ENCODE results near the gene PROCR. TPM values are rescaled to one million over a fixed set of nuclear protein-coding genes. Genes with fewer than 3 reads are reported as not detected.

Gene PROCR
- total and polyA plus RNA-seq, 4 donors, result 14.4 to 31.0 (median 24.4) TPM

DNA sequence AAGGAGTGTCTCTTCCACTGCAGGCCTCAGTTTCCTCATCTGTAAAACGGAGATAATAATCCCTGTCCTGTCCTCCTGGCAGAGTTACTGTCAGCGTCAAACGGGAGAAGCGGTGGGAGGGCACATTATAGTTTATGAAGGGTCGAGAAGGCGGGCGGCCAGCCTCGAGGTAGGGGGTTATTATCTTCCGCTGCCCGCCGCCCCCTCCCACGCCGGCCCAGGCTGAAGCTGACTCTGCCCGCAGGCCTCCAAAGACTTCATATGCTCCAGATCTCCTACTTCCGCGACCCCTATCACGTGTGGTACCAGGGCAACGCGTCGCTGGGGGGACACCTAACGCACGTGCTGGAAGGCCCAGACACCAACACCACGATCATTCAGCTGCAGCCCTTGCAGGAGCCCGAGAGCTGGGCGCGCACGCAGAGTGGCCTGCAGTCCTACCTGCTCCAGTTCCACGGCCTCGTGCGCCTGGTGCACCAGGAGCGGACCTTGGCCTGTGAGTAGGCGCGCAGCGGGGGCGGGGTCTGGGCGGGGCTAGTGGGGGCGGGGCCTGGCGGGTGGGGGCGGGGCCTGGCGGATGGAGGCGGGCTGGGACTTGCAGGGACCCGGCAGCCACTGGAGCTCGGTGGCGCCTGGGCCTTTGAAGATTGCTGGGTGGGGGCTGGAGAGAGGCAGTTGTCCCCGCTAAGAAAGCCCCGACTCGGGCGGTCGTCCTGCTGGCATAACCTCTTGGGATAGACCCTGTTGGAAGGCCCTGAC lies 2.8 kb downstream of the PROCR start:
- ATAC-seq (ENCODE audit: insufficient read depth, low FRiP score), result no peak
- no peaks in the 10 kb centered on the region for H3K27me3 ChIP-seq (ENCODE audit: control insufficient read depth in 3 of 3, insufficient read depth in 3 of 3, low read length in 2 of 3)
- peak in 1 of 3 donors; percentile 60 for DNase-seq
- H3K27ac ChIP-seq (ENCODE audit: low read depth in 1 of 2, low read length in 1 of 2), result no peak overlapping the region
- 67 to 78% methylated on average over 49 of the region's 49 CpGs for WGBS, 2 donors
- H3K4me1 ChIP-seq (ENCODE audit: control insufficient read depth in 5 of 5, insufficient read depth in 5 of 5, low read length in 5 of 5), result peaks cover 0 to 11% (median 3%) of the 10 kb centered on the region in 5 donors
- TF ChIP-seq CTCF (IDR thresholded peaks at IDR 0.05; ENCODE audit: control extremely low read depth, extremely low read depth), result no peak
- H3K9ac ChIP-seq (ENCODE audit: insufficient read depth in 1 of 2, low read length in 2 of 2), result no peak overlapping the region
- no peaks in the 10 kb centered on the region for H3K9me3 ChIP-seq (ENCODE audit: control insufficient read depth in 4 of 4, insufficient read depth in 3 of 4, low read length in 3 of 4)
- peaks cover 0 to 11% (median 5%) of the 10 kb centered on the region in 4 donors for H3K36me3 ChIP-seq (ENCODE audit: control insufficient read depth in 4 of 4, insufficient read depth in 4 of 4, low read length in 4 of 4)
- no peak overlapping the region for H3K4me3 ChIP-seq

DNA sequence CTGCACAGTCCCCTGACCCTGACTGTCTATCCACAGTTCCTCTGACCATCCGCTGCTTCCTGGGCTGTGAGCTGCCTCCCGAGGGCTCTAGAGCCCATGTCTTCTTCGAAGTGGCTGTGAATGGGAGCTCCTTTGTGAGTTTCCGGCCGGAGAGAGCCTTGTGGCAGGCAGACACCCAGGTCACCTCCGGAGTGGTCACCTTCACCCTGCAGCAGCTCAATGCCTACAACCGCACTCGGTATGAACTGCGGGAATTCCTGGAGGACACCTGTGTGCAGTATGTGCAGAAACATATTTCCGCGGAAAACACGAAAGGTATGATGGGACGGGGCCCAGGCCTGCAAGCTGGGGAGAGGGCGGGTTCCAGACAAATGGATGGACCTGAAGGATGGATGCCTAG lies 4.3 kb downstream of the PROCR start:
- H3K4me1 ChIP-seq (ENCODE audit: control insufficient read depth in 5 of 5, insufficient read depth in 5 of 5, low read length in 5 of 5), result peaks cover 0 to 11% (median 3%) of the 10 kb centered on the region in 5 donors
- no peaks in the 10 kb centered on the region for H3K9me3 ChIP-seq (ENCODE audit: control insufficient read depth in 4 of 4, insufficient read depth in 3 of 4, low read length in 3 of 4)
- no peak for TF ChIP-seq CTCF (IDR thresholded peaks at IDR 0.05; ENCODE audit: control extremely low read depth, extremely low read depth)
- DNase-seq (no peak), ATAC-seq (ENCODE audit: insufficient read depth, low FRiP score) (no peak)
- no peak overlapping the region for H3K27ac ChIP-seq (ENCODE audit: low read depth in 1 of 2, low read length in 1 of 2)
- H3K9ac ChIP-seq (ENCODE audit: insufficient read depth in 1 of 2, low read length in 2 of 2), result no peak overlapping the region
- H3K27me3 ChIP-seq (ENCODE audit: control insufficient read depth in 3 of 3, insufficient read depth in 3 of 3, low read length in 2 of 3), result no peaks in the 10 kb centered on the region
- H3K4me3 ChIP-seq, result no peak overlapping the region
- peaks cover 0 to 11% (median 5%) of the 10 kb centered on the region in 4 donors for H3K36me3 ChIP-seq (ENCODE audit: control insufficient read depth in 4 of 4, insufficient read depth in 4 of 4, low read length in 4 of 4)
- WGBS, 2 donors, result 96 to 97% methylated on average over 14 of the region's 14 CpGs

DNA sequence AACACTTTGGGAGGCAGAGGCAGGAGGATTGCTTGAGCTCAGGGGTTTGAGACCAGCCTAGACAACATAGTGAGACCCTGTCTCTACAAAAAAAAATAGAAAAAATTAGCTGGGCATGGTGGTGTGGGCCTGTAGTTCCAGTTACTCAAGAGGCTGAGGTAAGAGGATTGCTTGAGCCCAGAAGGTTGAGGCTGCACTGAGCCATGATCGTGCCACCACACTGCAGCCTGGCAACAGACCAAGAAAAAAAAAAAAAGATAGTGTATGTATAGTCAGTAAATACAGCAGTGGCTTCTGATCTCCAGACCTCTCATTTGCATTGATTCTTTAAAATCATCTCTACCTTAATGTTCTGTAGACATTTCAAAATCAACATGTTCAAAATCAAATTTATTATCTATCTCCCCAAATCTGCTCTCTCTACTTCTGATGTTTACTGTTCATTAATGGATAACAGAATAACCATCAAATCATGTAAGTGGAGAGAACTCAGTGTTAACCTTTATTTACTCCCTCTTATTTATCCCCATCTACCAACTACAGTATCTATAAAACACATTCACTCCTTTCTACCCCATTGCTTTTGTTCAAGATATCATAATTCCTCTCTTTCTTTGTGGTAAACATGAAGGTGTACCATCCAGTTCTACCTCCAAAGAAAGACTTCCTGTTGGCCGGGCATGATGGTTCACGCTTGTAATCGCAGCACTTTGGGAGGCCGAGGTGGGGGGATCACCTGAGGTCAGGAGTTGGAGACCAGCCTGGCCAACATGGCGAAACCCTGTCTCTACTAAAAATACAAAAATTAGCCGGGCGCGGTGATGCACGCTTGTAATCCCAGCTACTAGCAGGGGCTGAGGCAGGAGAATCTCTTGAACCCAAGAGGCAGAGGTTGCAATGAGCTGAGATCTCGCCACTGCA lies 7.7 kb downstream of the PROCR start:
- Histone ChIP-seq H3K4me3 (no peak overlapping the region), H3K27ac (ENCODE audit: low read depth in 1 of 2, low read length in 1 of 2) (no peak overlapping the region), H3K36me3 (ENCODE audit: control insufficient read depth in 4 of 4, insufficient read depth in 4 of 4, low read length in 4 of 4) (peaks cover 0 to 11% (median 5%) of the 10 kb centered on the region in 4 donors), H3K27me3 (ENCODE audit: control insufficient read depth in 3 of 3, insufficient read depth in 3 of 3, low read length in 2 of 3) (no peaks in the 10 kb centered on the region), H3K9ac (ENCODE audit: insufficient read depth in 1 of 2, low read length in 2 of 2) (no peak overlapping the region), H3K9me3 (ENCODE audit: control insufficient read depth in 4 of 4, insufficient read depth in 3 of 4, low read length in 3 of 4) (no peaks in the 10 kb centered on the region), H3K4me1 (ENCODE audit: control insufficient read depth in 5 of 5, insufficient read depth in 5 of 5, low read length in 5 of 5) (no peaks in the 10 kb centered on the region)
- TF ChIP-seq CTCF (IDR thresholded peaks at IDR 0.05; ENCODE audit: control extremely low read depth, extremely low read depth), result no peak
- 86 to 91% methylated on average over 11 of the region's 11 CpGs for WGBS, 2 donors
- ATAC-seq (ENCODE audit: insufficient read depth, low FRiP score) (no peak), DNase-seq (no peak)

Data from lung (tissue), 12 donors.